B cell (primary cell): ENCODE measurements around the gene PIGM. TPM values are rescaled to one million over a fixed set of nuclear protein-coding genes. Genes with fewer than 3 reads are reported as not detected.
"Not testable (repeated sequence)": the region's sequence is repeated elsewhere in the genome, so short reads cannot be mapped to it uniquely, and the experiment has no call there.

ENCODE experiments used
- ATAC-seq: fragments of 200-7000 bp; cut with Tn5 transposase; one replicate; pipeline ENCODE4 v1.10.0; 2021; ENCODE audit warnings: low read depth, mild to moderate bottlenecking, moderate number of reproducible peaks, moderate library complexity
- CTCF ChIA-PET: fragments of 350-600 bp; sonication (Branson Sonifier 250); formaldehyde crosslinking; loops from one replicate; lab custom pipeline; 2021; ENCODE audit warnings: antibody characterized with exemption, inconsistent platforms; lab: Charles Lee
- POLR2A ChIA-PET: fragments of 350-600 bp; sonication (Branson Sonifier 250); formaldehyde crosslinking; loops from one replicate; lab custom pipeline; 2021; ENCODE audit warnings: antibody characterized with exemption; lab: Charles Lee
- DNase-seq: peaks from one replicate; pipeline ENCODE4 v3.0.0; 2013
- H2AFZ ChIP-seq: 2 replicates; pipeline ENCODE4 v1.6.1; 2012; ENCODE audit warnings: mild to moderate bottlenecking, low read depth, low read length; ENCODE audit not compliant: insufficient read depth, poor library complexity, severe bottlenecking
- H3K27ac ChIP-seq, 2 donors: 1 replicate in 1 of 2; 2 replicates in 1 of 2; pipeline ENCODE4 v1.5.1; 2012 to 2013; ENCODE audit warnings: low read length in 2 of 2, mild to moderate bottlenecking in 2 of 2, moderate library complexity in 1 of 2
- H3K27me3 ChIP-seq, 4 experiments: fragments of 200-600 bp in 1 of 4; sonication (generic) in 1 of 4; replicated peaks in 1 of 4; 1 replicate in 2 of 4; 2 replicates in 2 of 4; pipeline versions ENCODE4 v1.6.1 to v1.7.0; 2013 to 2016; ENCODE audit warnings: low read length in 3 of 4, mild to moderate bottlenecking in 2 of 4, mixed read lengths in 1 of 4, moderate library complexity in 1 of 4; ENCODE audit not compliant: insufficient read depth in 4 of 4, control insufficient read depth in 3 of 4; ENCODE audit errors: control extremely low read depth in 1 of 4
- H3K36me3 ChIP-seq, 2 experiments: replicated peaks in 1 of 2; 1 replicate in 1 of 2; 2 replicates in 1 of 2; pipeline versions ENCODE4 v1.6.1 to v1.7.1; 2013; ENCODE audit warnings: low read length in 1 of 2; ENCODE audit not compliant: insufficient read depth in 2 of 2, control insufficient read depth in 1 of 2; ENCODE audit errors: control extremely low read depth in 1 of 2, extremely low read depth in 1 of 2
- H3K4me1 ChIP-seq, 2 donors: fragments of 200-600 bp in 1 of 2; sonication (generic) in 1 of 2; 1 replicate in 1 of 2; 2 replicates in 1 of 2; pipeline versions ENCODE4 v1.5.1 to v1.6.1; 2013 to 2017; ENCODE audit warnings: low read length in 2 of 2; ENCODE audit not compliant: control insufficient read depth in 2 of 2, insufficient read depth in 2 of 2
- H3K4me2 ChIP-seq: replicated peaks from 2 replicates; pipeline ENCODE3; 2012; ENCODE audit warnings: mild to moderate bottlenecking, low read depth, low read length; ENCODE audit not compliant: poor library complexity, severe bottlenecking
- H3K4me3 ChIP-seq, 5 experiments: fragments of 200-600 bp in 1 of 5; sonication (generic) in 1 of 5; 1 replicate in 3 of 5; 2 replicates in 2 of 5; pipeline versions ENCODE4 v1.5.1 to v1.7.0; 2011 to 2016; ENCODE audit warnings: low read length in 4 of 5, mild to moderate bottlenecking in 4 of 5, low read depth in 2 of 5, control low read depth in 1 of 5, moderate library complexity in 1 of 5; ENCODE audit not compliant: insufficient read depth in 1 of 5; ENCODE audit errors: control extremely low read depth in 1 of 5, extremely low read depth in 1 of 5
- H3K79me2 ChIP-seq: fragments of 200-600 bp; sonication (generic); one replicate; pipeline ENCODE4 v1.6.0; 2016; ENCODE audit warnings: low read length; ENCODE audit not compliant: control insufficient read depth, insufficient read depth
- H3K9ac ChIP-seq: fragments of 200-600 bp; sonication (generic); 2 replicates; pipeline ENCODE4 v1.6.1; 2017; ENCODE audit warnings: mild to moderate bottlenecking, low read length, moderate library complexity
- H3K9me3 ChIP-seq, 3 donors: one replicate each; pipeline versions ENCODE4 v1.6.1 to v1.7.1; 2013; ENCODE audit warnings: low read length in 2 of 3; ENCODE audit not compliant: control insufficient read depth in 2 of 3, insufficient read depth in 1 of 3; ENCODE audit errors: control extremely low read depth in 1 of 3
- H4K20me1 ChIP-seq: 2 replicates; pipeline ENCODE4 v1.6.0; 2012; ENCODE audit warnings: mild to moderate bottlenecking, low read length; ENCODE audit not compliant: insufficient read depth, control insufficient read depth, poor library complexity, severe bottlenecking
- H3K27ac Mint-ChIP-seq: one replicate; pipeline ENCODE4 v1.8.0; 2021; ENCODE audit warnings: mixed read lengths
- H3K27me3 Mint-ChIP-seq: one replicate; pipeline ENCODE4 v1.8.0; 2021; ENCODE audit warnings: mixed read lengths
- H3K4me1 Mint-ChIP-seq: one replicate; pipeline ENCODE4 v1.8.0; 2021; ENCODE audit warnings: mixed read lengths
- H3K4me3 Mint-ChIP-seq: one replicate; pipeline ENCODE4 v1.8.0; 2021; ENCODE audit warnings: mixed read lengths
- H3K9me3 Mint-ChIP-seq: one replicate; pipeline ENCODE4 v1.8.0; 2022; ENCODE audit warnings: mixed read lengths; ENCODE audit not compliant: insufficient read depth
- CTCF ChIP-seq: fragments of 200-600 bp; IDR thresholded peaks from one replicate; pipeline ENCODE4 v1.8.0; 2022; ENCODE audit warnings: antibody characterized with exemption, mild to moderate bottlenecking
- EZH2 ChIP-seq: IDR thresholded peaks from 2 replicates; pipeline ENCODE4 v1.6.1; 2012; ENCODE audit warnings: borderline replicate concordance, low read depth, mild to moderate bottlenecking, moderate library complexity, low read length; ENCODE audit not compliant: insufficient read depth, poor library complexity, severe bottlenecking
- WGBS: methylation state at CpG from one replicate; pipeline ENCODE4 v1.1.5; 2013; ENCODE audit warnings: missing lambda C conversion rate; ENCODE audit not compliant: insufficient coverage; 5-methylcytosine and 5-hydroxymethylcytosine counted together
- intact Hi-C: fragments of 100-400 bp; cut with micrococcal nuclease; formaldehyde crosslinking; loops from one replicate; pipeline ENCODE4 v1.10.0; 2022
- polyA plus RNA-seq: library from polyadenylated mRNA; depleted of rRNA; stranded (reverse); fragments of >200 nt; gene quantifications from 2 replicates; pipeline ENCODE4 v1.2.3, GENCODE V29; 2012
- total RNA-seq, 2 donors: library from RNA; stranded (reverse); fragments of 120-200 nt in 1 of 2; gene quantifications; 1 replicate in 1 of 2; 2 replicates in 1 of 2; pipeline versions ENCODE4 v1.2.3 to v1.2.4, GENCODE V29; 2013 to 2022

PIGM gene
- total and polyA plus RNA-seq, 2 donors (not counting 1 experiment from before 2014, with no cell fraction given), result 1.4 to 7.4 TPM

GRCh38 chr1:160052936-160053335 is 21.1 kb upstream of the PIGM start:
- Mint-ChIP-seq H3K27me3 (peaks cover 59% of the 10 kb centered on the region), H3K27ac (no peak overlapping the region), H3K4me1 (no peaks in the 10 kb centered on the region), H3K9me3 (no peaks in the 10 kb centered on the region), H3K4me3 (no peak overlapping the region)
- TF ChIP-seq CTCF (no peak), EZH2 (no peak)
- Histone ChIP-seq H3K4me2 (no peak overlapping the region), H3K4me3 (no peak overlapping the region), H3K27me3 (peaks cover 0 to 44% (median 20%) of the 10 kb centered on the region in 4 experiments), H3K9me3 (peaks cover 0 to 3% (median 0%) of the 10 kb centered on the region in 3 donors), H3K36me3 (no peaks in the 10 kb centered on the region), H3K4me1 (no peaks in the 10 kb centered on the region), H3K27ac (no peak overlapping the region), H2AFZ (no peak overlapping the region), H3K79me2 (no peaks in the 10 kb centered on the region), H4K20me1 (no peaks in the 10 kb centered on the region), H3K9ac (no peak overlapping the region)
- ATAC-seq (no peak), DNase-seq (no peak)
- intact Hi-C loops, result no loop called here
- POLR2A ChIA-PET, result no interaction called here
- 67% methylated on average over 4 of the region's 6 CpGs for WGBS
- CTCF ChIA-PET, result interaction anchor here (0.7 kb wide), 1 partner anchor 11 kb away, joined by 3 read pairs; no protein-coding TSS in a partner anchor

- intact Hi-C loops, result no loop called here
- no peak overlapping the region for H2AFZ ChIP-seq
- POLR2A ChIA-PET, result no interaction called here
- H3K9me3 ChIP-seq, result peaks cover 0 to 3% (median 0%) of the 10 kb centered on the region in 3 donors
- DNase-seq (no peak), ATAC-seq (no peak)
- Mint-ChIP-seq H3K27me3 (peaks cover 47% of the 10 kb centered on the region), H3K4me3 (no peak overlapping the region), H3K27ac (no peak overlapping the region), H3K9me3 (no peaks in the 10 kb centered on the region), H3K4me1 (peaks cover 12% of the 10 kb centered on the region)
- H3K27me3 ChIP-seq, result peaks cover 0 to 45% (median 20%) of the 10 kb centered on the region in 4 experiments
- H3K27ac ChIP-seq, result no peak overlapping the region
- WGBS, result 80% methylated on average over 1 of the region's 1 CpG
- CTCF ChIA-PET, result interaction anchor here (1.1 to 1.5 kb wide), 2 partner anchors 11 to 44 kb away, joined by 3 to 4 read pairs; no protein-coding TSS in a partner anchor
- no peak overlapping the region for H3K9ac ChIP-seq
- no peaks in the 10 kb centered on the region for H3K79me2 ChIP-seq
- no peak for TF ChIP-seq EZH2
- no peak for TF ChIP-seq CTCF
- H3K4me1 ChIP-seq, result peaks cover 11 to 12% of the 10 kb centered on the region in 2 donors
- no peaks in the 10 kb centered on the region for H4K20me1 ChIP-seq
- H3K4me2 ChIP-seq, result no peak overlapping the region
- H3K36me3 ChIP-seq, result no peaks in the 10 kb centered on the region
- H3K4me3 ChIP-seq, result no peak overlapping the region
Observed at GRCh38 chr1:160050619-160051018, 18.8 kb upstream of the PIGM start.

GRCh38 chr1:160050182-160050581 is 18.4 kb upstream of the PIGM start:
- POLR2A ChIA-PET, H3K4me2 ChIP-seq, H3K36me3 ChIP-seq, intact Hi-C loops, ATAC-seq, H3K4me3 Mint-ChIP-seq, H3K9me3 Mint-ChIP-seq, H3K9ac ChIP-seq, H3K79me2 ChIP-seq, H2AFZ ChIP-seq, H3K27ac Mint-ChIP-seq, H3K4me3 ChIP-seq, H3K27ac ChIP-seq, DNase-seq, H4K20me1 ChIP-seq, H3K9me3 ChIP-seq: not testable (repeated sequence)
- Histone ChIP-seq H3K27me3 (peaks cover 0 to 41% (median 20%) of the 10 kb centered on the region in 4 experiments), H3K4me1 (peaks cover 11 to 12% of the 10 kb centered on the region in 2 donors)
- Mint-ChIP-seq H3K27me3 (peaks cover 45% of the 10 kb centered on the region), H3K4me1 (peaks cover 12% of the 10 kb centered on the region)
- 100% methylated on average over 1 of the region's 2 CpGs for WGBS
- CTCF ChIA-PET, result interaction anchor here (0.7 to 1.5 kb wide), 3 partner anchors 11 to 68 kb away, joined by 3 to 4 read pairs (median 3); no protein-coding TSS in a partner anchor
